IMR-90 (cell line): ENCODE measurements around the gene SELENOV. TPM values are rescaled to one million over a fixed set of nuclear protein-coding genes. Genes with fewer than 3 reads are reported as not detected.

Experiments
- ATAC-seq: fragments of 200-7000 bp; cut with Tn5 transposase; 2 replicates; pipeline ENCODE4 v1.9.1; 2020; ENCODE audit warnings: low read depth, mild to moderate bottlenecking, moderate library complexity
- BruUV-seq: library from RNA; stranded (reverse); fragments of 400-500 nt; replicated peaks from 2 replicates; lab custom pipeline; 2021; lab: Mats Ljungman, UMichigan
- CTCF ChIA-PET: fragments of 300-600 bp; formaldehyde crosslinking; extraction: SDS; loops from one replicate; lab custom pipeline; 2021; ENCODE audit warnings: antibody characterized with exemption; lab: Yijun Ruan, JAX
- POLR2A ChIA-PET: fragments of 300-600 bp; sonication (Branson Sonifier 250); formaldehyde crosslinking; loops from one replicate; lab custom pipeline; 2022; ENCODE audit warnings: antibody characterized with exemption; ENCODE audit not compliant: unreplicated experiment; lab: Charles Lee
- DNase-seq: peaks from one replicate; pipeline ENCODE4 v3.0.0; 2013
- H2AFZ ChIP-seq: replicated peaks from 2 replicates; pipeline ENCODE3; 2013; ENCODE audit warnings: low read length, mild to moderate bottlenecking; ENCODE audit not compliant: poor library complexity
- H2AK5ac ChIP-seq: 2 replicates; pipeline ENCODE4 v1.6.1; 2013; ENCODE audit warnings: low read depth, low read length, inconsistent platforms
- H2AK9ac ChIP-seq: replicated peaks from 2 replicates; pipeline ENCODE3; 2013; ENCODE audit warnings: mild to moderate bottlenecking, low read depth, low read length, moderate library complexity; ENCODE audit not compliant: poor library complexity
- H2BK120ac ChIP-seq: 2 replicates; pipeline ENCODE4 v1.6.1; 2013; ENCODE audit warnings: low read depth, low read length, inconsistent platforms
- H2BK15ac ChIP-seq: 3 replicates; pipeline ENCODE4 v1.6.1; 2013; ENCODE audit warnings: low read depth, low read length, inconsistent platforms
- H2BK20ac ChIP-seq: 2 replicates; pipeline ENCODE4 v1.6.1; 2013; ENCODE audit warnings: low read depth, mild to moderate bottlenecking, inconsistent platforms, low read length, moderate library complexity
- H2BK5ac ChIP-seq: 2 replicates; pipeline ENCODE4 v1.6.1; 2013; ENCODE audit warnings: mild to moderate bottlenecking, low read depth, low read length, inconsistent platforms; ENCODE audit not compliant: poor library complexity, severe bottlenecking
- H3K14ac ChIP-seq: replicated peaks from 2 replicates; pipeline ENCODE4 v1.6.1; 2013; ENCODE audit warnings: low read depth, low read length, inconsistent platforms
- H3K18ac ChIP-seq: 2 replicates; pipeline ENCODE4 v1.6.1; 2013; ENCODE audit warnings: low read depth, low read length, control low read depth
- H3K23ac ChIP-seq: 2 replicates; pipeline ENCODE4 v1.6.1; 2013; ENCODE audit warnings: low read depth, low read length, inconsistent platforms
- H3K27ac ChIP-seq: 2 replicates; pipeline ENCODE4 v1.5.1; 2013; ENCODE audit warnings: mild to moderate bottlenecking, control low read depth, low read length; ENCODE audit not compliant: insufficient read depth
- H3K27me3 ChIP-seq: 2 replicates; pipeline ENCODE4 v1.6.1; 2013; ENCODE audit warnings: low read length; ENCODE audit not compliant: control insufficient read depth, insufficient read depth
- H3K36me3 ChIP-seq: 2 replicates; pipeline ENCODE4 v1.6.1; 2013; ENCODE audit warnings: low read length, mixed read lengths; ENCODE audit not compliant: control insufficient read depth, insufficient read depth
- H3K4ac ChIP-seq: 2 replicates; pipeline ENCODE4 v1.6.1; 2013; ENCODE audit warnings: low read depth, low read length, inconsistent platforms
- H3K4me1 ChIP-seq: 2 replicates; pipeline ENCODE4 v1.6.1; 2013; ENCODE audit warnings: low read length, mixed read lengths; ENCODE audit not compliant: control insufficient read depth, insufficient read depth
- H3K4me2 ChIP-seq: 2 replicates; pipeline ENCODE4 v1.6.1; 2013; ENCODE audit warnings: low read depth, mild to moderate bottlenecking, control low read depth, low read length, moderate library complexity
- H3K4me3 ChIP-seq: 2 replicates; pipeline ENCODE4 v1.5.1; 2013; ENCODE audit warnings: low read depth, mild to moderate bottlenecking, control low read depth, low read length, moderate library complexity; ENCODE audit not compliant: insufficient read depth
- H3K56ac ChIP-seq: 2 replicates; pipeline ENCODE4 v1.6.1; 2013; ENCODE audit warnings: low read length, inconsistent platforms; ENCODE audit not compliant: insufficient read depth; ENCODE audit errors: extremely low read depth
- H3K79me1 ChIP-seq, 2 experiments: 2 replicates each; pipeline ENCODE4 v1.6.1; 2013; ENCODE audit warnings: low read length in 2 of 2, inconsistent platforms in 1 of 2, low read depth in 1 of 2
- H3K9ac ChIP-seq: 2 replicates; pipeline ENCODE4 v1.6.1; 2013; ENCODE audit warnings: low read depth, low read length, control low read depth
- H3K9me1 ChIP-seq: 2 replicates; pipeline ENCODE4 v1.6.1; 2013; ENCODE audit warnings: low read length, inconsistent platforms; ENCODE audit not compliant: insufficient read depth
- H3K9me3 ChIP-seq: 2 replicates; pipeline ENCODE4 v1.6.1; 2013; ENCODE audit warnings: low read length; ENCODE audit not compliant: control insufficient read depth, insufficient read depth
- H4K20me1 ChIP-seq: 2 replicates; pipeline ENCODE4 v1.6.1; 2013; ENCODE audit warnings: low read length, inconsistent platforms; ENCODE audit not compliant: insufficient read depth
- H4K5ac ChIP-seq: 2 replicates; pipeline ENCODE4 v1.6.1; 2013; ENCODE audit warnings: mild to moderate bottlenecking, low read depth, low read length, control low read depth
- H4K8ac ChIP-seq, 2 experiments: 2 replicates each; pipeline ENCODE4 v1.6.1; 2013; ENCODE audit warnings: low read depth in 2 of 2, low read length in 2 of 2, control low read depth in 1 of 2, inconsistent platforms in 1 of 2
- H4K91ac ChIP-seq: 2 replicates; pipeline ENCODE4 v1.6.1; 2013; ENCODE audit warnings: low read depth, low read length, inconsistent platforms; ENCODE audit not compliant: insufficient read depth
- BHLHE40 ChIP-seq: fragments of 150-350 bp; IDR thresholded peaks from 2 replicates; pipeline ENCODE4 v1.6.1; 2016; ENCODE audit warnings: mild to moderate bottlenecking, low read depth, low read length
- CHD1 ChIP-seq: IDR thresholded peaks from 2 replicates; pipeline ENCODE4 v1.6.1; 2012; ENCODE audit warnings: low read depth, low read length, improper control_type of control experiment
- MAFK ChIP-seq: IDR thresholded peaks from 2 replicates; pipeline ENCODE4 v1.6.1; 2012; ENCODE audit warnings: low read depth, low read length, improper control_type of control experiment
- MXI1 ChIP-seq: IDR thresholded peaks from 2 replicates; pipeline ENCODE4 v1.6.1; 2012; ENCODE audit warnings: low read depth, mild to moderate bottlenecking, low read length, moderate library complexity, borderline replicate concordance
- POLR2A ChIP-seq: IDR thresholded peaks from 2 replicates; pipeline ENCODE4 v1.6.1; 2012; ENCODE audit warnings: mild to moderate bottlenecking, low read depth, low read length
- RAD21 ChIP-seq: IDR thresholded peaks from 2 replicates; pipeline ENCODE4 v1.6.1; 2012; ENCODE audit warnings: low read length, improper control_type of control experiment
- RCOR1 ChIP-seq: IDR thresholded peaks from 2 replicates; pipeline ENCODE4 v1.6.1; 2012; ENCODE audit warnings: mild to moderate bottlenecking, low read length, improper control_type of control experiment; ENCODE audit not compliant: insufficient replicate concordance
- RFX5 ChIP-seq: IDR thresholded peaks from 2 replicates; pipeline ENCODE4 v1.8.0; 2012; ENCODE audit warnings: low read depth, mild to moderate bottlenecking, low read length, moderate library complexity
- USF2 ChIP-seq: fragments of 150-350 bp; IDR thresholded peaks from 2 replicates; pipeline ENCODE4 v1.6.1; 2017; ENCODE audit warnings: mild to moderate bottlenecking, antibody characterized with exemption, low read length, low read depth
- WGBS, 2 experiments: methylation state at CpG; one replicate each; pipeline versions ENCODE4 v1.1.5 to v1.1.7; 2013; ENCODE audit warnings: missing lambda C conversion rate in 2 of 2; ENCODE audit not compliant: insufficient read length in 1 of 2; ENCODE audit errors: extremely low coverage in 2 of 2; 5-methylcytosine and 5-hydroxymethylcytosine counted together
- dilution Hi-C: fragments of 300-500 bp; cut with HindIII; formaldehyde crosslinking; loops from one replicate; pipeline ENCODE4 v1.14.3; 2018; ENCODE audit warnings: low sequenced_read_pairs; ENCODE audit not compliant: unreplicated experiment
- in situ Hi-C: fragments of 300-500 bp; cut with MboI; formaldehyde crosslinking; loops from 3 replicates; pipeline ENCODE4 v1.14.3; 2019; ENCODE audit warnings: low sequenced_read_pairs, inconsistent platforms, mixed read lengths
- intact Hi-C: fragments of 100-400 bp; cut with micrococcal nuclease; formaldehyde crosslinking; loops from 2 replicates; pipeline ENCODE4 v1.10.0; 2022
- polyA plus RNA-seq, 3 experiments: library from polyadenylated mRNA; depleted of rRNA; stranded (reverse); fragments of >200 nt; gene quantifications; 2 replicates each; pipeline ENCODE4 v1.2.3, GENCODE V29; 2012; ENCODE audit warnings: low replicate concordance in 1 of 3
- total RNA-seq: library from RNA; depleted of rRNA; stranded (reverse); fragments of >200 nt; gene quantifications from 2 replicates; pipeline ENCODE4 v1.2.3, GENCODE V29; 2012; rRNA removed
- TF ChIP-seq, protein P1 (sequence below): fragments of 150-350 bp; IDR thresholded peaks from 2 replicates; pipeline ENCODE4 v1.6.1; 2016; ENCODE audit warnings: low read depth, mild to moderate bottlenecking, low read length, moderate library complexity, borderline replicate concordance

The SELENOV gene
- total and polyA plus RNA-seq, 2 of the 4 experiments (the other 2 are of a cell fraction), result not detected

DNA sequence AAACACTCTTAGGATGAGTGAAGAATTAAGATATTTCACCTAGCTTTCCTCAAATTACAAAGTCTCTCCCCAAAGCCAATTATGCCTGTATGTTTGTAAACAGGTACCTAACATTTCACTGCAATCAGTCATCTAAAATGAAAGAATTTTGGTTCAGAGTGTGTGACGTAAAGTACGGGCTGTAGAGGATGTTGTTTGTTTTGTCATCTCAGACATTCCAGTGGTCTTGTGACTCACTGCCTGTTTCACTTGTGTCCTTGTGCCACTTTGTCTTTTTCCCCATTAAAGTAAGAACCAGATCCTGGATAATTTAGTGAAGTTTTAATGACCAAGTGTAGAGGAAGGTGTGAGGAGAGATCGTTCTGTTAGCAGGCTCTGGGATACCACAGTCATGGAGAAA, 53.7 kb downstream of the SELENOV start:
- Histone ChIP-seq H3K4me2 (no peak overlapping the region), H2BK5ac (no peak overlapping the region), H3K56ac (no peak overlapping the region), H2AK5ac (no peak overlapping the region), H2BK15ac (no peak overlapping the region), H4K5ac (no peak overlapping the region), H4K91ac (no peak overlapping the region), H3K27ac (no peak overlapping the region), H3K23ac (no peak overlapping the region; the same call in 1 of the 2 replicates), H3K4me3 (no peak overlapping the region), H3K9me3 (no peaks in the 10 kb centered on the region), H3K4me1 (no peaks in the 10 kb centered on the region), H3K14ac (no peak overlapping the region), H3K36me3 (no peaks in the 10 kb centered on the region), H2AFZ (no peak overlapping the region), H3K79me1 (no peaks in the 10 kb centered on the region), H2BK120ac (no peak overlapping the region), H4K20me1 (no peaks in the 10 kb centered on the region), H3K27me3 (no peaks in the 10 kb centered on the region; the same call in 1 of the 2 replicates), H4K8ac (no peak overlapping the region), H3K9me1 (peaks cover 2% of the 10 kb centered on the region; the same call in 1 of the 2 replicates), H2BK20ac (no peak overlapping the region), H3K9ac (no peak overlapping the region), H2AK9ac (no peak overlapping the region), H3K18ac (no peak overlapping the region), H3K4ac (no peak overlapping the region)
- ATAC-seq, result no peak
- DNase-seq, result no peak
- no CpG with 5 or more reads among the region's 3 CpGs for WGBS, 2 experiments
- intact Hi-C loops (no loop called here), dilution Hi-C loops (no loop called here), in situ Hi-C loops (no loop called here)
- ChIA-PET POLR2A (no interaction called here), CTCF (no interaction called here)
- TF ChIP-seq, protein P1, sequence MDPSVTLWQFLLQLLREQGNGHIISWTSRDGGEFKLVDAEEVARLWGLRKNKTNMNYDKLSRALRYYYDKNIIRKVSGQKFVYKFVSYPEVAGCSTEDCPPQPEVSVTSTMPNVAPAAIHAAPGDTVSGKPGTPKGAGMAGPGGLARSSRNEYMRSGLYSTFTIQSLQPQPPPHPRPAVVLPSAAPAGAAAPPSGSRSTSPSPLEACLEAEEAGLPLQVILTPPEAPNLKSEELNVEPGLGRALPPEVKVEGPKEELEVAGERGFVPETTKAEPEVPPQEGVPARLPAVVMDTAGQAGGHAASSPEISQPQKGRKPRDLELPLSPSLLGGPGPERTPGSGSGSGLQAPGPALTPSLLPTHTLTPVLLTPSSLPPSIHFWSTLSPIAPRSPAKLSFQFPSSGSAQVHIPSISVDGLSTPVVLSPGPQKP, result no peak
- TF ChIP-seq POLR2A, result no peak
- no peak for TF ChIP-seq RCOR1
- TF ChIP-seq RFX5, result no peak
- TF ChIP-seq USF2, result no peak
- no peak for TF ChIP-seq MAFK
- TF ChIP-seq MXI1, result no peak
- no peak for TF ChIP-seq RAD21
- no peak for TF ChIP-seq CHD1
- TF ChIP-seq BHLHE40, result no peak
- no TSS peak for BruUV-seq

Other genes with a start within 250 kb of the SELENOV start
- not detected in 2 replicates for gene IFNL2, start 246.7 kb upstream of the SELENOV start, total RNA-seq
- not detected in 2 replicates for gene IFNL2, start 246.7 kb upstream of the SELENOV start, polyA plus RNA-seq (2012; rRNA removed)
- gene IFNL1, start 218.7 kb upstream of the SELENOV start, total RNA-seq, result not detected in 2 replicates
- not detected in 2 replicates for gene IFNL1, start 218.7 kb upstream of the SELENOV start, polyA plus RNA-seq (2012; rRNA removed)
- gene LRFN1, start 194.3 kb upstream of the SELENOV start, total RNA-seq, result under 0.01 TPM in 2 replicates
- gene LRFN1, start 194.3 kb upstream of the SELENOV start, polyA plus RNA-seq (2012; rRNA removed), result 0.47 and 0.48 TPM in 2 replicates
- 0.28 TPM in 1 of 2 replicates, not detected in the other for gene GMFG, start 179.1 kb upstream of the SELENOV start, total RNA-seq
- 0.33 and 0.55 TPM in 2 replicates for gene GMFG, start 179.1 kb upstream of the SELENOV start, polyA plus RNA-seq (2012; rRNA removed)
- gene SAMD4B, start 172.7 kb upstream of the SELENOV start, total RNA-seq, result 18.3 and 19.2 TPM in 2 replicates
- 97.2 and 119 TPM in 2 replicates for gene SAMD4B, start 172.7 kb upstream of the SELENOV start, polyA plus RNA-seq (2012; rRNA removed)
- 45.7 and 57.8 TPM in 2 replicates for gene PAF1, start 124.0 kb upstream of the SELENOV start, total RNA-seq
- 54.3 and 61.6 TPM in 2 replicates for gene PAF1, start 124.0 kb upstream of the SELENOV start, polyA plus RNA-seq (2012; rRNA removed)
- gene MED29, start 123.8 kb upstream of the SELENOV start, total RNA-seq, result 15.6 and 17.6 TPM in 2 replicates
- gene MED29, start 123.8 kb upstream of the SELENOV start, polyA plus RNA-seq (2012; rRNA removed), result 26.9 and 28.8 TPM in 2 replicates
- gene ZFP36, start 108.3 kb upstream of the SELENOV start, total RNA-seq, result 1.4 and 3.1 TPM in 2 replicates
- 45.0 and 50.5 TPM in 2 replicates for gene ZFP36, start 108.3 kb upstream of the SELENOV start, polyA plus RNA-seq (2012; rRNA removed)
- 6.5 and 7.8 TPM in 2 replicates for gene PLEKHG2, start 102.5 kb upstream of the SELENOV start, total RNA-seq
- gene PLEKHG2, start 102.5 kb upstream of the SELENOV start, polyA plus RNA-seq (2012; rRNA removed), result 28.3 and 33.2 TPM in 2 replicates
- 320 and 410 TPM in 2 replicates for gene RPS16, start 79.2 kb upstream of the SELENOV start, total RNA-seq
- gene RPS16, start 79.2 kb upstream of the SELENOV start, polyA plus RNA-seq (2012; rRNA removed), result 3,500 and 3,524 TPM in 2 replicates
- 75.3 and 86.9 TPM in 2 replicates for gene SUPT5H, start 69.6 kb upstream of the SELENOV start, total RNA-seq
- 116 and 117 TPM in 2 replicates for gene SUPT5H, start 69.6 kb upstream of the SELENOV start, polyA plus RNA-seq (2012; rRNA removed)
- 52.0 and 53.3 TPM in 2 replicates for gene TIMM50, start 34.3 kb upstream of the SELENOV start, total RNA-seq
- gene TIMM50, start 34.3 kb upstream of the SELENOV start, polyA plus RNA-seq (2012; rRNA removed), result 76.8 and 89.9 TPM in 2 replicates
- 0.28 and 0.36 TPM in 2 replicates for gene DLL3, start 16.2 kb upstream of the SELENOV start, total RNA-seq
- 1.3 and 1.9 TPM in 2 replicates for gene DLL3, start 16.2 kb upstream of the SELENOV start, polyA plus RNA-seq (2012; rRNA removed)
- gene EID2B, start 17.7 kb downstream of the SELENOV start, total RNA-seq, result 2.7 and 4.2 TPM in 2 replicates
- gene EID2B, start 17.7 kb downstream of the SELENOV start, polyA plus RNA-seq (2012; rRNA removed), result 2.3 and 2.5 TPM in 2 replicates
- gene EID2, start 25.0 kb downstream of the SELENOV start, total RNA-seq, result 5.7 and 6.9 TPM in 2 replicates
- 9.8 and 10.4 TPM in 2 replicates for gene EID2, start 25.0 kb downstream of the SELENOV start, polyA plus RNA-seq (2012; rRNA removed)
- gene LGALS13, start 87.4 kb downstream of the SELENOV start, total RNA-seq, result not detected in 2 replicates
- gene LGALS13, start 87.4 kb downstream of the SELENOV start, polyA plus RNA-seq (2012; rRNA removed), result not detected in 2 replicates
- not detected in 2 replicates for gene LGALS16, start 140.8 kb downstream of the SELENOV start, total RNA-seq
- gene LGALS16, start 140.8 kb downstream of the SELENOV start, polyA plus RNA-seq (2012; rRNA removed), result not detected in 2 replicates
- not detected in 2 replicates for gene LGALS14, start 189.3 kb downstream of the SELENOV start, total RNA-seq
- not detected in 2 replicates for gene LGALS14, start 189.3 kb downstream of the SELENOV start, polyA plus RNA-seq (2012; rRNA removed)
- not detected in 2 replicates for gene CLC, start 222.9 kb downstream of the SELENOV start, total RNA-seq
- not detected in 2 replicates for gene CLC, start 222.9 kb downstream of the SELENOV start, polyA plus RNA-seq (2012; rRNA removed)